WTC11 (cell line): ENCODE data around the gene APOE. TPM values are rescaled to one million over a fixed set of nuclear protein-coding genes. Genes with fewer than 3 reads are reported as not detected.

Experiments
- ATAC-seq: fragments of 200-7000 bp; cut with Tn5 transposase; 2 replicates; pipeline ENCODE4 v1.10.0; 2021; ENCODE audit warnings: mild to moderate bottlenecking, moderate library complexity
- Bru-seq: library from RNA; stranded (reverse); fragments of 400-500 nt; gene quantifications from one replicate; lab custom pipeline; 2021; lab: Mats Ljungman, UMichigan
- CTCF ChIA-PET: fragments of 300-600 bp; sonication (Branson Sonifier 250); formaldehyde crosslinking; loops from one replicate; lab custom pipeline; 2021; ENCODE audit warnings: antibody characterized with exemption; lab: Charles Lee
- POLR2A ChIA-PET: fragments of 350-600 bp; sonication (Branson Sonifier 250); formaldehyde crosslinking; loops from one replicate; lab custom pipeline; 2021; ENCODE audit warnings: antibody characterized with exemption; lab: Charles Lee
- DNase-seq: peaks from one replicate; pipeline ENCODE4 v3.0.0; 2021; ENCODE audit warnings: low spot score
- H3K27ac Mint-ChIP-seq: 2 replicates; pipeline ENCODE4 v1.8.0; 2021; ENCODE audit warnings: mixed read lengths
- H3K27me3 Mint-ChIP-seq: 2 replicates; pipeline ENCODE4 v1.8.0; 2021; ENCODE audit warnings: low read depth, mild to moderate bottlenecking, moderate library complexity, mixed read lengths
- H3K36me3 Mint-ChIP-seq: 2 replicates; pipeline ENCODE4 v1.8.0; 2021; ENCODE audit warnings: mixed read lengths
- H3K4me1 Mint-ChIP-seq: 2 replicates; pipeline ENCODE4 v1.8.0; 2022; ENCODE audit warnings: mixed read lengths
- H3K4me3 Mint-ChIP-seq: 2 replicates; pipeline ENCODE4 v1.8.0; 2021; ENCODE audit warnings: mild to moderate bottlenecking, moderate library complexity, mixed read lengths
- H3K9me3 Mint-ChIP-seq: 2 replicates; pipeline ENCODE4 v1.8.0; 2021; ENCODE audit warnings: mixed read lengths
- ATF1 ChIP-seq: sonication (generic); formaldehyde crosslinking; IDR thresholded peaks from 2 replicates; pipeline ENCODE4 v1.8.1; 2023; ENCODE audit warnings: mild to moderate bottlenecking, moderate library complexity, missing genetic modification reagents
- ESRRA ChIP-seq: sonication (generic); formaldehyde crosslinking; IDR thresholded peaks from 2 replicates; pipeline ENCODE4 v1.8.1; 2022; ENCODE audit warnings: mild to moderate bottlenecking, missing genetic modification reagents, borderline replicate concordance
- ETV6 ChIP-seq: sonication (generic); formaldehyde crosslinking; IDR thresholded peaks from 2 replicates; pipeline ENCODE4 v1.8.1; 2022; ENCODE audit warnings: mild to moderate bottlenecking, missing genetic modification reagents
- GRHL2 ChIP-seq: fragments of 250-450 bp; sonication (Bioruptor Pico); IDR thresholded peaks from 2 replicates; pipeline ENCODE4 v1.8.0; 2022; ENCODE audit warnings: mild to moderate bottlenecking, moderate library complexity; ENCODE audit not compliant: insufficient replicate concordance, severe bottlenecking
- HMGA2 ChIP-seq: fragments of 250-450 bp; sonication (Bioruptor Pico); IDR thresholded peaks from 2 replicates; pipeline ENCODE4 v1.4.0; 2021; ENCODE audit warnings: mild to moderate bottlenecking, moderate library complexity
- IRF2 ChIP-seq: sonication (generic); formaldehyde crosslinking; IDR thresholded peaks from 2 replicates; pipeline ENCODE4 v1.8.0; 2022; ENCODE audit warnings: low read depth, missing genetic modification reagents, borderline replicate concordance
- JUN ChIP-seq: sonication (generic); formaldehyde crosslinking; IDR thresholded peaks from 2 replicates; pipeline ENCODE4 v1.8.0; 2023; ENCODE audit warnings: mild to moderate bottlenecking, missing genetic modification reagents
- MYBL2 ChIP-seq: sonication (generic); formaldehyde crosslinking; IDR thresholded peaks from 2 replicates; pipeline ENCODE4 v1.8.1; 2023; ENCODE audit warnings: mild to moderate bottlenecking, moderate library complexity, missing genetic modification reagents
- NFATC4 ChIP-seq: fragments of 250-450 bp; sonication (Bioruptor Pico); IDR thresholded peaks from 2 replicates; pipeline ENCODE4 v1.9.0; 2021; ENCODE audit warnings: mild to moderate bottlenecking
- PRRX2 ChIP-seq: fragments of 250-450 bp; sonication (Bioruptor Pico); IDR thresholded peaks from 2 replicates; pipeline ENCODE4 v1.8.0; 2021; ENCODE audit warnings: mild to moderate bottlenecking
- SOX15 ChIP-seq: fragments of 250-450 bp; sonication (Bioruptor Pico); IDR thresholded peaks from 2 replicates; pipeline ENCODE4 v1.9.0; 2021; ENCODE audit warnings: mild to moderate bottlenecking
- TCF7 ChIP-seq: sonication (generic); formaldehyde crosslinking; IDR thresholded peaks from 2 replicates; pipeline ENCODE4 v1.8.0; 2022; ENCODE audit warnings: mild to moderate bottlenecking, low read depth, missing genetic modification reagents, moderate library complexity
- TEAD1 ChIP-seq: sonication (generic); formaldehyde crosslinking; IDR thresholded peaks from 2 replicates; pipeline ENCODE4 v1.8.0; 2022; ENCODE audit warnings: mild to moderate bottlenecking, missing genetic modification reagents
- ZNF121 ChIP-seq: sonication (generic); formaldehyde crosslinking; IDR thresholded peaks from 2 replicates; pipeline ENCODE4 v1.8.0; 2023; ENCODE audit warnings: missing genetic modification reagents
- ZNF232 ChIP-seq: sonication (generic); formaldehyde crosslinking; IDR thresholded peaks from 2 replicates; pipeline ENCODE4 v1.8.0; 2022; ENCODE audit warnings: mild to moderate bottlenecking, missing genetic modification reagents
- ZNF671 ChIP-seq: fragments of 250-450 bp; sonication (Bioruptor Pico); IDR thresholded peaks from 2 replicates; pipeline ENCODE4 v1.8.0; 2021; ENCODE audit warnings: mild to moderate bottlenecking
- long read RNA-seq, 3 experiments: library from RNA in 1 of 3; library from capped mRNA in 1 of 3; library from polyadenylated mRNA in 1 of 3; unstranded in 2 of 3; stranded (forward) in 1 of 3; transcript quantifications; one replicate each; pipeline ENCODE4 v2.0.0, GENCODE V29; 2021
- total RNA-seq: library from RNA; stranded (reverse); gene quantifications from 3 replicates; pipeline ENCODE4 v1.2.3, GENCODE V29; 2021
- TF ChIP-seq, protein P1 (sequence below): fragments of 250-450 bp; sonication (Bioruptor Pico); IDR thresholded peaks from 2 replicates; pipeline ENCODE4 v1.9.0; 2021; ENCODE audit warnings: moderate library complexity, mild to moderate bottlenecking, inconsistent platforms, borderline replicate concordance
- TF ChIP-seq, protein P2 (sequence below): sonication (generic); formaldehyde crosslinking; IDR thresholded peaks from 2 replicates; pipeline ENCODE4 v1.8.0; 2022; ENCODE audit warnings: missing genetic modification reagents
- TF ChIP-seq, protein P3 (sequence below): sonication (generic); formaldehyde crosslinking; IDR thresholded peaks from 2 replicates; pipeline ENCODE4 v1.8.0; 2022; ENCODE audit warnings: mild to moderate bottlenecking, missing genetic modification reagents
- TF ChIP-seq, protein P4 (sequence below): sonication (generic); formaldehyde crosslinking; conservative IDR thresholded peaks from 2 replicates; pipeline ENCODE4 v1.8.1; 2023; ENCODE audit warnings: mild to moderate bottlenecking, low read depth, missing genetic modification reagents, moderate library complexity
- TF ChIP-seq, protein P5 (sequence below): fragments of 200-600 bp; IDR thresholded peaks from 2 replicates; pipeline ENCODE4 v1.8.0; 2022; ENCODE audit warnings: antibody characterized with exemption
- TF ChIP-seq, protein P6 (sequence below): sonication (generic); formaldehyde crosslinking; IDR thresholded peaks from 2 replicates; pipeline ENCODE4 v1.8.1; 2023; ENCODE audit warnings: mild to moderate bottlenecking, missing genetic modification reagents, moderate library complexity

Gene APOE
- total RNA-seq, result 815 to 837 TPM (median 824 TPM) in 3 replicates
- Bru-seq, nascent RNA, result percentile 89 among the genes with signal in this experiment
- long read RNA-seq, experiment 1, transcript APOE-204 (4 exons, 737 nt), result minor isoform, 6 of 1,441 reads
- long read RNA-seq, experiment 1, transcript APOE-203 (4 exons, 864 nt), result minor isoform, 35 of 1,441 reads
- long read RNA-seq, experiment 1, transcript APOE-201 (4 exons, 1,208 nt), result major isoform, 1,342 of 1,441 reads
- long read RNA-seq, experiment 1, transcript APOE-202 (3 exons, 923 nt), result minor isoform, 24 of 1,441 reads
- long read RNA-seq, experiment 1, partial matches to known transcripts, result 30 of 1,441 reads
- long read RNA-seq, experiment 1, other reads (novel, unspliced or antisense), result 4 of 1,441 reads
- long read RNA-seq, experiment 2, transcript APOE-201 (4 exons, 1,208 nt), result major isoform, 527 of 1,019 reads
- long read RNA-seq, experiment 2, transcript APOE-203 (4 exons, 864 nt), result minor isoform, 22 of 1,019 reads
- long read RNA-seq, experiment 2, transcript APOE-204 (4 exons, 737 nt), result minor isoform, 6 of 1,019 reads
- long read RNA-seq, experiment 2, transcript APOE-202 (3 exons, 923 nt), result minor isoform, 188 of 1,019 reads
- long read RNA-seq, experiment 2, partial matches to known transcripts, result 76 of 1,019 reads
- long read RNA-seq, experiment 2, other reads (novel, unspliced or antisense), result 200 of 1,019 reads
- long read RNA-seq, experiment 3, result 0 reads

- Mint-ChIP-seq H3K4me3 (peak within 1 kb of the TSS; percentile 99), H3K27me3 (no peaks in the 10 kb centered on the region), H3K4me1 (peaks cover 24% of the 10 kb centered on the region), H3K9me3 (no peaks in the 10 kb centered on the region), H3K36me3 (peaks cover 30% of the 10 kb centered on the region), H3K27ac (peak within 1 kb of the TSS; percentile 99)
- ChIA-PET POLR2A (interaction anchor here (0.6 to 2.9 kb wide), 13 partner anchors 9 to 273 kb away, joined by 3 to 17 read pairs (median 4); partner anchors contain the start of genes APOC1, BCAM, BLOC1S3 and NECTIN2), CTCF (interaction anchor here (0.6 to 4.7 kb wide), 24 partner anchors 9 to 335 kb away, joined by 3 to 54 read pairs (median 3); partner anchors contain the start of genes APOC1, APOC2, PPP1R37 and RELB)
- peak; percentile 81 for DNase-seq
- peak; percentile 61 for ATAC-seq
- TF ChIP-seq, protein P1, sequence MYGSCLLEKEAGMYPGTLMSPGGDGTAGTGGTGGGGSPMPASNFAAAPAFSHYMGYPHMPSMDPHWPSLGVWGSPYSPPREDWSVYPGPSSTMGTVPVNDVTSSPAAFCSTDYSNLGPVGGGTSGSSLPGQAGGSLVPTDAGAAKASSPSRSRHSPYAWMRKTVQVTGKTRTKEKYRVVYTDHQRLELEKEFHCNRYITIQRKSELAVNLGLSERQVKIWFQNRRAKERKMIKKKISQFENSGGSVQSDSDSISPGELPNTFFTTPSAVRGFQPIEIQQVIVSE (CRISPR knock-in tag), result no peak
- TF ChIP-seq NFATC4 (CRISPR knock-in tag), result 0 out of 2 replicates have a peak, but pooled peaks have one; percentile 11
- TF ChIP-seq TCF7 (CRISPR knock-in tag), result no peak
- TF ChIP-seq GRHL2 (CRISPR knock-in tag), result no peak
- TF ChIP-seq, protein P2, sequence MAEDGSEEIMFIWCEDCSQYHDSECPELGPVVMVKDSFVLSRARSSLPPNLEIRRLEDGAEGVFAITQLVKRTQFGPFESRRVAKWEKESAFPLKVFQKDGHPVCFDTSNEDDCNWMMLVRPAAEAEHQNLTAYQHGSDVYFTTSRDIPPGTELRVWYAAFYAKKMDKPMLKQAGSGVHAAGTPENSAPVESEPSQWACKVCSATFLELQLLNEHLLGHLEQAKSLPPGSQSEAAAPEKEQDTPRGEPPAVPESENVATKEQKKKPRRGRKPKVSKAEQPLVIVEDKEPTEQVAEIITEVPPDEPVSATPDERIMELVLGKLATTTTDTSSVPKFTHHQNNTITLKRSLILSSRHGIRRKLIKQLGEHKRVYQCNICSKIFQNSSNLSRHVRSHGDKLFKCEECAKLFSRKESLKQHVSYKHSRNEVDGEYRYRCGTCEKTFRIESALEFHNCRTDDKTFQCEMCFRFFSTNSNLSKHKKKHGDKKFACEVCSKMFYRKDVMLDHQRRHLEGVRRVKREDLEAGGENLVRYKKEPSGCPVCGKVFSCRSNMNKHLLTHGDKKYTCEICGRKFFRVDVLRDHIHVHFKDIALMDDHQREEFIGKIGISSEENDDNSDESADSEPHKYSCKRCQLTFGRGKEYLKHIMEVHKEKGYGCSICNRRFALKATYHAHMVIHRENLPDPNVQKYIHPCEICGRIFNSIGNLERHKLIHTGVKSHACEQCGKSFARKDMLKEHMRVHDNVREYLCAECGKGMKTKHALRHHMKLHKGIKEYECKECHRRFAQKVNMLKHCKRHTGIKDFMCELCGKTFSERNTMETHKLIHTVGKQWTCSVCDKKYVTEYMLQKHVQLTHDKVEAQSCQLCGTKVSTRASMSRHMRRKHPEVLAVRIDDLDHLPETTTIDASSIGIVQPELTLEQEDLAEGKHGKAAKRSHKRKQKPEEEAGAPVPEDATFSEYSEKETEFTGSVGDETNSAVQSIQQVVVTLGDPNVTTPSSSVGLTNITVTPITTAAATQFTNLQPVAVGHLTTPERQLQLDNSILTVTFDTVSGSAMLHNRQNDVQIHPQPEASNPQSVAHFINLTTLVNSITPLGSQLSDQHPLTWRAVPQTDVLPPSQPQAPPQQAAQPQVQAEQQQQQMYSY (CRISPR knock-in tag), result no peak
- TF ChIP-seq, protein P3, sequence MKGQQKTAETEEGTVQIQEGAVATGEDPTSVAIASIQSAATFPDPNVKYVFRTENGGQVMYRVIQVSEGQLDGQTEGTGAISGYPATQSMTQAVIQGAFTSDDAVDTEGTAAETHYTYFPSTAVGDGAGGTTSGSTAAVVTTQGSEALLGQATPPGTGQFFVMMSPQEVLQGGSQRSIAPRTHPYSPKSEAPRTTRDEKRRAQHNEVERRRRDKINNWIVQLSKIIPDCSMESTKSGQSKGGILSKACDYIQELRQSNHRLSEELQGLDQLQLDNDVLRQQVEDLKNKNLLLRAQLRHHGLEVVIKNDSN (CRISPR knock-in tag), result peak; percentile 85
- TF ChIP-seq, protein P4, sequence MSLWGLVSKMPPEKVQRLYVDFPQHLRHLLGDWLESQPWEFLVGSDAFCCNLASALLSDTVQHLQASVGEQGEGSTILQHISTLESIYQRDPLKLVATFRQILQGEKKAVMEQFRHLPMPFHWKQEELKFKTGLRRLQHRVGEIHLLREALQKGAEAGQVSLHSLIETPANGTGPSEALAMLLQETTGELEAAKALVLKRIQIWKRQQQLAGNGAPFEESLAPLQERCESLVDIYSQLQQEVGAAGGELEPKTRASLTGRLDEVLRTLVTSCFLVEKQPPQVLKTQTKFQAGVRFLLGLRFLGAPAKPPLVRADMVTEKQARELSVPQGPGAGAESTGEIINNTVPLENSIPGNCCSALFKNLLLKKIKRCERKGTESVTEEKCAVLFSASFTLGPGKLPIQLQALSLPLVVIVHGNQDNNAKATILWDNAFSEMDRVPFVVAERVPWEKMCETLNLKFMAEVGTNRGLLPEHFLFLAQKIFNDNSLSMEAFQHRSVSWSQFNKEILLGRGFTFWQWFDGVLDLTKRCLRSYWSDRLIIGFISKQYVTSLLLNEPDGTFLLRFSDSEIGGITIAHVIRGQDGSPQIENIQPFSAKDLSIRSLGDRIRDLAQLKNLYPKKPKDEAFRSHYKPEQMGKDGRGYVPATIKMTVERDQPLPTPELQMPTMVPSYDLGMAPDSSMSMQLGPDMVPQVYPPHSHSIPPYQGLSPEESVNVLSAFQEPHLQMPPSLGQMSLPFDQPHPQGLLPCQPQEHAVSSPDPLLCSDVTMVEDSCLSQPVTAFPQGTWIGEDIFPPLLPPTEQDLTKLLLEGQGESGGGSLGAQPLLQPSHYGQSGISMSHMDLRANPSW (CRISPR knock-in tag), result 0 out of 2 replicates have a peak, but pooled peaks have one; percentile 55
- peak; percentile 85; the same call in 1 of the 2 replicates for TF ChIP-seq ZNF671
- 0 out of 2 replicates have a peak, but pooled peaks have one; percentile 25 for TF ChIP-seq JUN
- TF ChIP-seq ZNF232 (CRISPR knock-in tag), result no peak
- TF ChIP-seq IRF2 (CRISPR knock-in tag), result no peak
- peak; percentile 64 for TF ChIP-seq ETV6
- peak; percentile 72; the same call in 1 of the 2 replicates for TF ChIP-seq TEAD1 (CRISPR knock-in tag)
- TF ChIP-seq MYBL2 (CRISPR knock-in tag), result no peak
- TF ChIP-seq, protein P5, sequence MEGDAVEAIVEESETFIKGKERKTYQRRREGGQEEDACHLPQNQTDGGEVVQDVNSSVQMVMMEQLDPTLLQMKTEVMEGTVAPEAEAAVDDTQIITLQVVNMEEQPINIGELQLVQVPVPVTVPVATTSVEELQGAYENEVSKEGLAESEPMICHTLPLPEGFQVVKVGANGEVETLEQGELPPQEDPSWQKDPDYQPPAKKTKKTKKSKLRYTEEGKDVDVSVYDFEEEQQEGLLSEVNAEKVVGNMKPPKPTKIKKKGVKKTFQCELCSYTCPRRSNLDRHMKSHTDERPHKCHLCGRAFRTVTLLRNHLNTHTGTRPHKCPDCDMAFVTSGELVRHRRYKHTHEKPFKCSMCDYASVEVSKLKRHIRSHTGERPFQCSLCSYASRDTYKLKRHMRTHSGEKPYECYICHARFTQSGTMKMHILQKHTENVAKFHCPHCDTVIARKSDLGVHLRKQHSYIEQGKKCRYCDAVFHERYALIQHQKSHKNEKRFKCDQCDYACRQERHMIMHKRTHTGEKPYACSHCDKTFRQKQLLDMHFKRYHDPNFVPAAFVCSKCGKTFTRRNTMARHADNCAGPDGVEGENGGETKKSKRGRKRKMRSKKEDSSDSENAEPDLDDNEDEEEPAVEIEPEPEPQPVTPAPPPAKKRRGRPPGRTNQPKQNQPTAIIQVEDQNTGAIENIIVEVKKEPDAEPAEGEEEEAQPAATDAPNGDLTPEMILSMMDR, result no peak
- TF ChIP-seq SOX15 (CRISPR knock-in tag), result no peak
- no peak for TF ChIP-seq ATF1 (CRISPR knock-in tag)
- TF ChIP-seq ZNF121 (CRISPR knock-in tag), result no peak
- TF ChIP-seq PRRX2, result no peak
- no peak for TF ChIP-seq ESRRA (CRISPR knock-in tag)
- TF ChIP-seq, protein P6, sequence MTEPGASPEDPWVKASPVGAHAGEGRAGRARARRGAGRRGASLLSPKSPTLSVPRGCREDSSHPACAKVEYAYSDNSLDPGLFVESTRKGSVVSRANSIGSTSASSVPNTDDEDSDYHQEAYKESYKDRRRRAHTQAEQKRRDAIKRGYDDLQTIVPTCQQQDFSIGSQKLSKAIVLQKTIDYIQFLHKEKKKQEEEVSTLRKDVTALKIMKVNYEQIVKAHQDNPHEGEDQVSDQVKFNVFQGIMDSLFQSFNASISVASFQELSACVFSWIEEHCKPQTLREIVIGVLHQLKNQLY, result no peak
- no peak for TF ChIP-seq HMGA2
Measured at GRCh38 chr19:44905437-44906160, at the start of gene APOE. Gene APOE (plus strand): TSS chr19:44905796. CDS start chr19:44906625, 829 bp downstream.
